Measurements from ENCODE around the gene MAG.

GRCh38 chr19:35265126-35265899 lies 26.6 kb upstream of the MAG start:
- TF ChIP-seq POLR2AphosphoS5 (IDR thresholded peaks at IDR 0.05): no peak
- no peak for TF ChIP-seq CTCF (IDR thresholded peaks at IDR 0.05)
- TF ChIP-seq POLR2A (IDR thresholded peaks at IDR 0.05; ENCODE audit: low read depth): no peak

Measured in esophagus muscularis mucosa (tissue), 3 donors.